ENCODE measurements around the gene SLC7A8.

SLC7A8 gene

DNA sequence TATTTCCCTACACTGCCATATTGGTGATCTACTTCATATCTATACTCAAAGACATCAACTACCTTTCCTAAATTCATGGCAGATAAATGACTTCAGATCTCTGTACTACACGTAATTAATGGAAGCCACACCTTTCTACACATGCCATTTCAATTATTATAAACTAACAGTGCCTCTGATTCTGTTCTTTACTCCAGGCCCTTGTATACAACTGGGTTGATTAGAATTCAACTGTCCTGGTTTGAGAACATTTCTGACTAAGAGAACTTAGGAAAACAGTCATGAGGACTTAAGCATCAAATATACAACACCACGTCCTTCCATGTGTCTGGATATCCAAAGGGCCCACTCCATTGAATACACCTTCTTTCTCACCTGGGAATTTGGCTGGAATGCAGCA is 90.4 kb downstream of the SLC7A8 start:
- no peak for DNase-seq

DNA sequence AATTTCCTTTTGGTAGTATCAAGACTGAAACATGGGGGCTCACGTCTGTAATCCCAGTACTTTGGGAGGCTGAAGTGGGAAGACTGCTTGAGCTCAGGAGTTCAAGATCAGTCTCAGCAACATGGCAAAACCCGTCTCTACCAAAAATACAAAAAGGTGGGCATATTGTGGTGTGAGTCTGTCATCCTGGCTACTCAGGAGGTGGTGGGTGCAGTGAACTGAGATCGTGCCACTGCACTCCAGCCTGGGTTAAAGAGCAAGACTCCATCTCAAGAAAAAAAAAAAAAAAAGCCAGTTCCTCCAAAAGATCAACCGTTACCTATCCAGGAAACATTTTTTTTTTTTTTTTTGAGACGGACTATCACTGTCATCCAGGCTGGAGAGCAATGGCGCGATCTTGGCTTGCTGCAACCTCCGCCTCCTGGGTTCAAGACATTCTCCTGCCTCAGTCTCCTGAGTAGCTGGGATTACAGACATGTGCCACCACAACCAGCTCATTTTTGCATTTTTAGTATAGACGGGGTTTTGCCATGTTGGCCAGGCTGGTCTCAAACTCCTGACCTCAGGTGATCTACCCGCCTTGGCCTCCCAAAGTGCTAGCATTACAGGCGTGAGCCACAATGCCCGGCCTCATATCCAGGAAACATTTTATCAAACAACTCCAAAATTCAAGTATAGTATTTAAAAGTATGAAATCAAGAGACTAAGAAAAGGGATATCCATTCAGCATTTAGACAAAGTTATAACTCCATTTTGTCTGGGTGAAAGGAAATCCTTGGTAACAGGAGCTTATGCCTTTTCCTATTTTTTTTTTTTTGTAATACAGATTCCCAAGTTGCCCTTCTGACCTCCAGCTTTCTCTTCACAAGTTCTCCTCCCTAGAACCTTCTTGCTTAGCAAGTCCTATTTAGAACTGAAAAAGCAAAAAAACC is 91.9 kb downstream of the SLC7A8 start:
- DNase-seq, result no peak

DNA sequence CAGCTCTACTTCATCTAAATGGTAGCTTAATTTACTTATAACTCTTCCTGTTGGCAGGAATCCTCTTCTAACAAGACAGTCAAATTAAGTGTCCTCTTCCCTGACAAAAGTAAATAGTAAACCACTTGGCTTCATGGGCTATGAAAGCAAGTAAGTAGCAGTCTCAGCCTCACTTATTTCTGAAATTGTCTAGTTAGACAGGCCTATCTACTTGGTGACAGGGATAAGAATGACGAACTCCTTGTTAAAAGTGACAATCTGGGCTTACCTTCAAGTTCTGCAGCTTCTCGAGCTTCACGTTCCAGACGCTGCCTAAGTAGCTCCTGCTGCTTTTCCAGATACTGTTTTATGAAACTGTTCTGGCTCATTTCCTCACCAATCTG is 93.2 kb downstream of the SLC7A8 start:
- DNase-seq, result no peak

DNA sequence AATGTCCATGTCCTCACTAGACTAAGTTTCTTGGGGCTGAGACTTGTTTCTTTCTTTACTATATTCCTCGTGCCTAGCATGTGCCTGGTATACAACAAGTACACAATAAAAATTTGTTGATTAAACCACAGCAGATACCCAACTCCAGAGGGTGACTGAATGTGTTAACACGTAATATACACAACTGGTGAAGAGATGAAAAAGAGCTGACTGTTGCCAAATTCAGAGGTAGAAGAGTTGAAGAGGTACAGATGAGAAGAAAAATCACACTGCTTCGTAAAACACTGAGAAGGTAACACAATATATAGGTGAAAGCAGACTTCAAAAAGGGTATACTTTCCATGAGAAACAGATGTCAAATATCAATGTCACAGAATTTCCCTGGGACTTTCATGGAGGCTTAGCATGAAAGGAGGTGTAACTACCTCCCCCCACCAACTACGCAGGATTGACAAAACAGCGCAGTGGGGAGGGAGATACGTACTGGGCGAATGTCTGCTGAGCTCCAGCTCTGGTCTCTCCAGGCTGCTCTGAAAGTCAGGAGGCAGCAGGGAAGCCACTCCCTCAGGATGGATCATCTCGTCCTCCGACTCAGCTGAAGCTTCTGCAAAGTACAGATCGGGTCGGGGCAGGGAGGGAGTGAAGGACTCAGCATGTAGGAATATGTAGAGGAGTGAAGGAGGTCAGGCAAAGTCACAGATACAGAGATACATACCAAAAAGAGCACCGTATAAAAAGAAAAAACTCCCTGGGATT is 93.8 kb downstream of the SLC7A8 start:
- no peak for DNase-seq

GRCh38 chr14:23086565-23086964 is 96.9 kb downstream of the SLC7A8 start:
- DNase-seq, result no peak

- no peak for DNase-seq
Observed at GRCh38 chr14:23085458-23085857, 98.0 kb downstream of the SLC7A8 start.

DNA sequence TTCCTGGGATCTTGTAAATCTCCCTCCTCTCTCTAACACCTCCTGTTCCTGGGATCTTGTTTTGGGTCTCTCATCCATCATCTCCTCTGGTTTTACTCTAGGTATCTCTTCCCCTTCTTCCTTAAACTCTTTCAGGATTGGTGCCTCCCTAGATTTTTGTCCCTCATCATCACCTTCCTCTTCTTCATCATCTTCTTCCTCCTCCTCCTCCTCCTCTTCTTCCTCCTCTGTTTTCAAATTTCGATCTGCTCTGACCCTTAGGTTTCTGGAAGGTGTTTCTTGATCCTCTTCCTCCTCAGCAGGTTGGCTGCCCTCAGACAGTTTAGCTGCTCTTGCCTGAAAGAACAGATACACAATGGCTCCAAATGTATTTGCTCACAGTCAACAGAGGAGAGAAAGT is 103.0 kb downstream of the SLC7A8 start:
- no peak for DNase-seq

DNA sequence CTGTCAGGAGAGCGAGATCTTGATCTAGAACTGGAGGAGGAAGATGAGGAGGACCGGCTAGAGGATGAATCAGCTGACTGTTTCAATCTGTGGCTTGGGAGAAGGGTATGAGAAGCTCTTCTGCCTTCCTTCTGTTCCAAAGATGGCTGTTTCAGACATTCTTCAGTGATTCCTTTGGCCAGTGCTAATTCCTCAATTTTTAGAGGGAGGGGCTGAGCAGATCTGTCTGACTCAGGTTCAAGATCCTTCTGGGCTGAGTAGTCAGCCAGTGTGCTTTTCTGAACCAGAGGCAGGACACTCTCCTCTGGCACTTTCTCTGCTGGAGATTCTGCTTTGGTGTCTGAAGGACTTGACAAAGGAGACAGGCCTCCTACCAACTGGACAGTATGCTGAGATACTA is 103.7 kb downstream of the SLC7A8 start:
- no peak for DNase-seq

DNA sequence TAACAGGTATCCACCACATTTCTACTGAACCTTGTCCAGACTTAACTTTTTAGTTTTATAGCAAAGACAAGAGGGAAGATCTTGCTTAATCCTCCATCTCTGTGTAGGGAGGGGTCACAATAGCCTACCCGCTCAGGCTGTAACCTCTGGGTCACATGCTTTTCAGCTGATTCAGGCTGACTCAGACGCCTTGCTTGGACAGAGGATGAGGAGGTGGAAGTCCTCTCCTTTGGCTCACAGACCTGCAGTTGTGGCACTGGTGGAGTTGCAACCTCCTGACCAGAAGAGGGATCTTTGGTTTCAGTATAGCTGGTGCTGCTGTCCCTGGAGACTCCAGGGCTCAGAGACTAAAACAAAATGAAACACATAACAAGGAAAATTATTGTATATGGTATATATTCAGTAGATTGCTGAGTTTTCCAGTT is 104.8 kb downstream of the SLC7A8 start:
- no peak for DNase-seq

- no peak for DNase-seq
Observed at GRCh38 chr14:23077962-23078361, 105.5 kb downstream of the SLC7A8 start.

GRCh38 chr14:23076785-23077408 is 106.6 kb downstream of the SLC7A8 start:
- DNase-seq, result peak; percentile 55

Data from CD4-positive, alpha-beta T cell treated with Interleukin-12 subunit alpha and Interleukin-12 subunit beta, for 1 hour (primary cell).